ENCODE data around the gene CRY2. TPM values are rescaled to one million over a fixed set of nuclear protein-coding genes. Genes with fewer than 3 reads are reported as not detected.

Gene CRY2
- total RNA-seq: 10 to 100 TPM; 25.1 to 57.4 (median 32.9) TPM
- polyA plus RNA-seq: 10 to 100 TPM; 14.7 to 19.1 (median 14.9) TPM
- long read RNA-seq, donor 1, full-length matches to known transcripts: 2 of 21 reads
- long read RNA-seq, donor 1, partial matches to known transcripts: 19 of 21 reads
- long read RNA-seq, donor 1, other reads (novel, unspliced or antisense): 0 of 21 reads
- long read RNA-seq, donor 2, full-length matches to known transcripts: 3 of 3 reads
- long read RNA-seq, donor 2, partial matches to known transcripts: 0 of 3 reads
- long read RNA-seq, donor 2, other reads (novel, unspliced or antisense): 0 of 3 reads
- long read RNA-seq, donor 3, full-length matches to known transcripts: 2 of 2 reads
- long read RNA-seq, donor 3, partial matches to known transcripts: 0 of 2 reads
- long read RNA-seq, donor 3, other reads (novel, unspliced or antisense): 0 of 2 reads
- long read RNA-seq, donor 4, full-length matches to known transcripts: 2 of 5 reads
- long read RNA-seq, donor 4, partial matches to known transcripts: 1 of 5 reads
- long read RNA-seq, donor 4, other reads (novel, unspliced or antisense): 2 of 5 reads
- long read RNA-seq, donor 5, full-length matches to known transcripts: 48 of 61 reads
- long read RNA-seq, donor 5, partial matches to known transcripts: 7 of 61 reads
- long read RNA-seq, donor 5, other reads (novel, unspliced or antisense): 6 of 61 reads
- long read RNA-seq, donor 6, full-length matches to known transcripts: 3 of 6 reads
- long read RNA-seq, donor 6, partial matches to known transcripts: 0 of 6 reads
- long read RNA-seq, donor 6, other reads (novel, unspliced or antisense): 3 of 6 reads
- long read RNA-seq, donor 7, full-length matches to known transcripts: 2 of 2 reads
- long read RNA-seq, donor 7, partial matches to known transcripts: 0 of 2 reads
- long read RNA-seq, donor 7, other reads (novel, unspliced or antisense): 0 of 2 reads
- long read RNA-seq, donor 8, full-length matches to known transcripts: 4 of 4 reads
- long read RNA-seq, donor 8, partial matches to known transcripts: 0 of 4 reads
- long read RNA-seq, donor 8, other reads (novel, unspliced or antisense): 0 of 4 reads
- long read RNA-seq, donor 9, full-length matches to known transcripts: 2 of 2 reads
- long read RNA-seq, donor 9, partial matches to known transcripts: 0 of 2 reads
- long read RNA-seq, donor 9, other reads (novel, unspliced or antisense): 0 of 2 reads
- long read RNA-seq, donor 10: 0 reads

DNA sequence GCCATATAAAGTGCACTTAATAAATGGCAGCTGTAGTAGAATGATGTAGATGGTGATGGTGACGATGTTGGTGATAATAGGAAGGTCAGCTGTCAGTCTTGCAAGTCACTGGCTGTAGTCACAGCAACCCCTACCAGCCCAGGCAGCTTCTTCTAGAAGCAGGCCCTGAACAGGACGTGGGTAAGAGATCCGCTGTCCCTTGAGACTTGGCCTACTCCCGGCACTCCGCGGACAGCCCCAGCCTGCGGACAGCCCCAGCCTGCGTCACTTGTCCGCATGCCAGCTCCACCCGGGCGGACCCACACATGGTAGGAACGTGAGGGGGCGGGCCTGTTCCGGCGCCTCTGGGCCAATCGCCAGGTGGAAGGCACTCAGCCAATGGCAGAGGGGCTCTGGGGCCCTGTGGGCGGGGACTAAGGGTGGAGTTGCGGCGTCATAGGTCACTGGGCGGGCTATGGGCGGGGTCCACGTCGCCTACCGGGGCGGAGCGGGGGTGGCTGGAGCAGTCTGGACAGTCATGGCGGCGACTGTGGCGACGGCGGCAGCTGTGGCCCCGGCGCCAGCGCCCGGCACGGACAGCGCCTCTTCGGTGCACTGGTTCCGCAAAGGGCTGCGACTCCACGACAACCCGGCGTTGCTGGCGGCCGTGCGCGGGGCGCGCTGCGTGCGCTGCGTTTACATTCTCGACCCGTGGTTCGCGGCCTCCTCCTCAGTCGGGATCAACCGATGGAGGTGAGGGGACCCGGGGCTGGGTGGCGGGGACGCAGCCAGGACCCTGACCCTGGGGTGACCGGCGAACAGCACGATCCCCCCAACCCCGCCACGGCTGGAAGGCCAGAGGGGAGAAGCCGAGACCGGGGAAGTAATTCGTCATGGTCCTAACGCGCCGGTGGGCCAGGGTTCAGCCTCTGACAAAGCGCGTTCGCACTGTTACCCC, at the start of gene CRY2:
TSS of gene CRY2 (plus strand) at position 502 of the 937 bp plus-strand sequence. CDS start at position 518, 16 bp downstream.
- WGBS, 4 donors: 0 to 1% (median 0%) methylated on average over 2 to 75 of the region's 75 CpGs
- Histone ChIP-seq H3K4me1 (replicated peaks in 1 of 2) (peaks cover 16 to 57% of the 10 kb centered on the region in 2 donors), H3K27me3 (no peaks in the 10 kb centered on the region), H3K9me3 (replicated peaks in 1 of 3) (no peaks in the 10 kb centered on the region), H3K27ac (peak within 1 kb of the TSS; percentile 80 to 99 (median 98)), H3K4me3 (peak within 1 kb of the TSS; percentile 54 to 86 (median 77)), H3K36me3 (replicated peaks in 1 of 2) (no peaks in the 10 kb centered on the region)
- intact Hi-C loops (cut with DNase I): no loop called here
- peak; percentile 99 to 100 (median 100) for DNase-seq
- peak; percentile 98 to 99 for TF ChIP-seq POLR2A (IDR thresholded peaks at IDR 0.05)
- TF ChIP-seq, protein P1, sequence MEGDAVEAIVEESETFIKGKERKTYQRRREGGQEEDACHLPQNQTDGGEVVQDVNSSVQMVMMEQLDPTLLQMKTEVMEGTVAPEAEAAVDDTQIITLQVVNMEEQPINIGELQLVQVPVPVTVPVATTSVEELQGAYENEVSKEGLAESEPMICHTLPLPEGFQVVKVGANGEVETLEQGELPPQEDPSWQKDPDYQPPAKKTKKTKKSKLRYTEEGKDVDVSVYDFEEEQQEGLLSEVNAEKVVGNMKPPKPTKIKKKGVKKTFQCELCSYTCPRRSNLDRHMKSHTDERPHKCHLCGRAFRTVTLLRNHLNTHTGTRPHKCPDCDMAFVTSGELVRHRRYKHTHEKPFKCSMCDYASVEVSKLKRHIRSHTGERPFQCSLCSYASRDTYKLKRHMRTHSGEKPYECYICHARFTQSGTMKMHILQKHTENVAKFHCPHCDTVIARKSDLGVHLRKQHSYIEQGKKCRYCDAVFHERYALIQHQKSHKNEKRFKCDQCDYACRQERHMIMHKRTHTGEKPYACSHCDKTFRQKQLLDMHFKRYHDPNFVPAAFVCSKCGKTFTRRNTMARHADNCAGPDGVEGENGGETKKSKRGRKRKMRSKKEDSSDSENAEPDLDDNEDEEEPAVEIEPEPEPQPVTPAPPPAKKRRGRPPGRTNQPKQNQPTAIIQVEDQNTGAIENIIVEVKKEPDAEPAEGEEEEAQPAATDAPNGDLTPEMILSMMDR (IDR thresholded peaks at IDR 0.05): peak in 2 of 6 experiments; percentile 10 to 24

DNA sequence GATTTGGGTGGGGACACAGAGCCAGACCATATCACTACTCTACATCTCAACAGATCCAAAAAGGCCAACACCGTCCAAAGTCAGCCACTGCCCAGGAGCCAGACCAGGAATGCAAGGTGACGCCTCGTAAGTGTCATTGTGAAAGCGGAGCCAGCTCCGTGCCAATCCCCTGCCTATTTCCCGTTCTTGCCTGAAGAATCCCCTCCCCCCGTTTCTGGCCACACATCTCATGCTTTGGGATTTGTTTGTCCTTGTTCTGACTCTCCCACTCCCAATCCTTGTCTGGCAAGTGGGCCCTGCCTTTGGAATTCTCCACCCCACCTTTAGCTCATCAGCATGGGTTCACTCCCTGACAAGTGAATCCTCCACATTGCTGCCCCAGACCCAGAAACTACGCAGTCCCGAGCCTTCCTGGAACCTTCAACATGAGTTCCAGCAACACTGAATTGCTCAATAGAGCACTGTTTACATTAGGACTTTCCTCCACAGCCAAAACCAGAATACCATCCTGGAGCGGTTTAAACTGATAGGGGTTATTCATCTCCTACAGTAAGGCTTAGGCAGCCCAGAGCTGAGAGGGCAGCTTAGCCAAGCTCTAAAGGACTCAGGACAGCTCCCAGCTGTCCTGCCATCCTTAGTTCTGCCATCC, 48.4 kb upstream of the CRY2 start:
- no peaks in the 10 kb centered on the region for H3K9me3 ChIP-seq (replicated peaks in 1 of 3)
- intact Hi-C loops (cut with DNase I): no loop called here
- H3K4me1 ChIP-seq (replicated peaks in 1 of 2): no peaks in the 10 kb centered on the region
- no peak overlapping the region for H3K4me3 ChIP-seq
- no peaks in the 10 kb centered on the region for H3K27me3 ChIP-seq
- WGBS, 4 donors: 86 to 93% (median 88%) methylated on average over 9 to 10 of the region's 10 CpGs
- no peak for TF ChIP-seq POLR2A (IDR thresholded peaks at IDR 0.05)
- TF ChIP-seq, protein P1 (IDR thresholded peaks at IDR 0.05): no peak
- no peak for DNase-seq
- no peaks in the 10 kb centered on the region for H3K36me3 ChIP-seq (replicated peaks in 1 of 2)
- H3K27ac ChIP-seq: no peak overlapping the region

DNA sequence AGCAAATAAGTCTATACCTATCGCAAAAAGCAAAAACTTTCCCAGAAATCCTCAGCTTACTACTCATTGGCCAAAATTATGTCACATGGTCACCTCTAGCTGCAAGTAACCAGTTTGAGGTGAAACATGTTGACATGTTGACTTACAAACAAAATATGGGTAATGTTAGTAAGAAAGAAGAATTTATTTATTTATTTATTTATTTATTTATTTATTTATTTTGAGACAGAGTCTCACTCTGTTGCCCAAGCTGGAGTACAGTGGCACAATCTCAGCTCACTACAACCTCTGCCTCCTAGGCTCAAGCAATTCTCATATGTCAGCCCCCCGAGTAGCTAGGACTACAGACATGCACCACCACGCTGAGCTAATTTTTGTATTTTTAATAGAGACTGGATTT, 47.7 kb upstream of the CRY2 start:
- Histone ChIP-seq H3K4me1 (replicated peaks in 1 of 2) (no peaks in the 10 kb centered on the region), H3K9me3 (replicated peaks in 1 of 3) (no peaks in the 10 kb centered on the region), H3K4me3 (no peak overlapping the region), H3K36me3 (replicated peaks in 1 of 2) (no peaks in the 10 kb centered on the region), H3K27me3 (no peaks in the 10 kb centered on the region), H3K27ac (no peak overlapping the region)
- intact Hi-C loops (cut with DNase I): no loop called here
- TF ChIP-seq POLR2A (IDR thresholded peaks at IDR 0.05): no peak
- TF ChIP-seq, protein P1 (IDR thresholded peaks at IDR 0.05): no peak
- 90 to 99% (median 95%) methylated on average over 3 of the region's 3 CpGs for WGBS, 4 donors
- no peak for DNase-seq
